Measurements from ENCODE around the gene SFT2D2.

SFT2D2 gene

DNA sequence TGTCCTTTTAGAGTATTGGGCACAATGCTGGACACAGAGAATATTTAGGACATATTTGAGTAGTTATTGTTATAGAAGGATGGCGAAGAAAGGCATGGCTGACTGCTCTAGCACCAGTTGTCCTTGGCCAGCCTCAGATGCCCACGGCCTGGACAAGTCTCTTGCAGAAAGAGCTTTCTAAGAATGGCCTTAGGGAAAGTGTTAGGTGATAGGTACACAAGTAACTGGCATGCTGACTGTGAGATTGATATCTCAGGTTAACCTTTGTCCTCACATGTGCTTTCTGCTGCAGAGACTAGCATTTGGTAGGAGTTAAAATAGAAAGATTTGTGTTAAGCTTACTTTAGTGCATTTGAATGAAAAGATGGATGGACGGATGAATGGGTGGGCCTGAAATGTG is 10.1 kb downstream of the SFT2D2 start:
- H3K27ac Mint-ChIP-seq, result peak overlapping the region; percentile 46
- H3K4me3 Mint-ChIP-seq, result peak overlapping the region; percentile 5
- H3K9me3 Mint-ChIP-seq, result no peaks in the 10 kb centered on the region
- H3K36me3 Mint-ChIP-seq (ENCODE audit: low read depth), result peaks cover 84% of the 10 kb centered on the region
- peaks cover 50% of the 10 kb centered on the region for H3K4me1 Mint-ChIP-seq (ENCODE audit: low read depth)
- no peaks in the 10 kb centered on the region for H3K27me3 Mint-ChIP-seq

GRCh38 chr1:168236836-168237611 is 11.2 kb downstream of the SFT2D2 start:
- Mint-ChIP-seq H3K9me3 (no peaks in the 10 kb centered on the region), H3K27me3 (no peaks in the 10 kb centered on the region), H3K27ac (peak overlapping the region; percentile 95), H3K4me3 (peak overlapping the region; percentile 70), H3K36me3 (ENCODE audit: low read depth) (peaks cover 85% of the 10 kb centered on the region), H3K4me1 (ENCODE audit: low read depth) (peaks cover 47% of the 10 kb centered on the region)

DNA sequence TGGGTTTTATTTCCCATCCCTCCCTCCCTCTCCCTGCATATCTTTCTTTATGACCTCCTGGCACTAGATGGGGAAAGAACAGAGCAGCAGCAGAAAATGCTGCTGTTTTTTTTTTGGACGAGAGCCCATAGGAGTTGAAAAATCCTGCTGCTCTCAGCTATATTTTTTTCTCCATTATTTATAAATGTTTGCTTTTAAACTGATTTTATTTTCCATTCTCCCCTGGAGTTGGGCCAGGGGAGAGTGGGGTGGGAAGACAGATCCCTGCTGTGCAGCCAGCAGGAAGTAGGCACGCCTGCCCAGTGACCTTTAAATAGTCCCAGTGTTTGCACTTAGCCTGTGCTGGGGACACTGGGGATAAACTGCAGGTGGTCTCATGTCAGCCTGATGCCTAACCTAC is 17.4 kb downstream of the SFT2D2 start:
- H3K27ac Mint-ChIP-seq, result no peak overlapping the region
- no peaks in the 10 kb centered on the region for H3K27me3 Mint-ChIP-seq
- H3K4me1 Mint-ChIP-seq (ENCODE audit: low read depth), result peaks cover 34% of the 10 kb centered on the region
- no peak overlapping the region for H3K4me3 Mint-ChIP-seq
- H3K36me3 Mint-ChIP-seq (ENCODE audit: low read depth), result peaks cover 88% of the 10 kb centered on the region
- no peaks in the 10 kb centered on the region for H3K9me3 Mint-ChIP-seq

GRCh38 chr1:168243636-168244212 is 17.9 kb downstream of the SFT2D2 start:
- Mint-ChIP-seq H3K36me3 (ENCODE audit: low read depth) (peaks cover 90% of the 10 kb centered on the region), H3K27me3 (no peaks in the 10 kb centered on the region), H3K27ac (peak overlapping the region; percentile 63), H3K4me1 (ENCODE audit: low read depth) (peaks cover 32% of the 10 kb centered on the region), H3K9me3 (no peaks in the 10 kb centered on the region), H3K4me3 (no peak overlapping the region)

DNA sequence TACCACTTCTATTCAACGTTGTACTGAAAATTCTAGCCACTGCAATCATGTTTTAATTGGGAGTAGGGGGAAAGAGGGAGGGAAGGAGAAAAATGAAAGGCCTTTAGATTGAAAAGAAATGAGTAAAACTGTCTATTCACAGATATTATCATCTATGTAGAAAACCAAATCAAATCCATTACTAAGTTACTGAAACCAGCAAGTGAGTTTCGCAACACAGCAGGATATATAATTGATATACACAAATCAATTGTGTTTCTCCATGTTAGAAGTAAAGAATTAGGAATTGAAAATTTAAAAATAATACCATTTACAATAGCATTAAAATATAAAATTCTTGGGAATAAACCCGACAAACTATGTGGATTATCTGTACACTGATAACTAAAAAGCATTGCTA is 19.2 kb downstream of the SFT2D2 start:
- H3K27ac Mint-ChIP-seq, result no peak overlapping the region
- peaks cover 30% of the 10 kb centered on the region for H3K4me1 Mint-ChIP-seq (ENCODE audit: low read depth)
- peaks cover 87% of the 10 kb centered on the region for H3K36me3 Mint-ChIP-seq (ENCODE audit: low read depth)
- no peaks in the 10 kb centered on the region for H3K9me3 Mint-ChIP-seq
- H3K4me3 Mint-ChIP-seq, result no peak overlapping the region
- no peaks in the 10 kb centered on the region for H3K27me3 Mint-ChIP-seq

DNA sequence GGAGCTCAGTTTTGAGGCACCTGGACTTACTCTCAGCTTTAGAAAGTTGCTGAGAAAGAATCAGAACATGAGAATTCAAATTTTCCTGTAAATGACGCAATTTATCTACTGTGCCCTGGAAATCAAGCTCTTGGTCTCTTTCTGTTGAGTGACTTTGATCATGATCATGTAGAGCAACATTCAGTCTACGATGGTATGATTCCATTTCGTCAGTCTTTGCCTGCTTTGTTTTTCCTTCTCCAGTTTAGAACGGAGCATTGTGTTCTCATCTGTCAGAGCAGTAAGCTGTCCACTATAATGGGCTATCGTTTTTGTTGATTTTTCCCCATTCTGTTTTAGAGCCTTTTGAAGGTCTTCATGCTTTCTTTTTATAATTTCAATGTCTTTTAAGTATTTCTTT is 20.7 kb downstream of the SFT2D2 start:
- Mint-ChIP-seq H3K4me1 (ENCODE audit: low read depth) (peaks cover 30% of the 10 kb centered on the region), H3K4me3 (no peak overlapping the region), H3K9me3 (no peaks in the 10 kb centered on the region), H3K36me3 (ENCODE audit: low read depth) (peaks cover 86% of the 10 kb centered on the region), H3K27me3 (no peaks in the 10 kb centered on the region), H3K27ac (no peak overlapping the region)

DNA sequence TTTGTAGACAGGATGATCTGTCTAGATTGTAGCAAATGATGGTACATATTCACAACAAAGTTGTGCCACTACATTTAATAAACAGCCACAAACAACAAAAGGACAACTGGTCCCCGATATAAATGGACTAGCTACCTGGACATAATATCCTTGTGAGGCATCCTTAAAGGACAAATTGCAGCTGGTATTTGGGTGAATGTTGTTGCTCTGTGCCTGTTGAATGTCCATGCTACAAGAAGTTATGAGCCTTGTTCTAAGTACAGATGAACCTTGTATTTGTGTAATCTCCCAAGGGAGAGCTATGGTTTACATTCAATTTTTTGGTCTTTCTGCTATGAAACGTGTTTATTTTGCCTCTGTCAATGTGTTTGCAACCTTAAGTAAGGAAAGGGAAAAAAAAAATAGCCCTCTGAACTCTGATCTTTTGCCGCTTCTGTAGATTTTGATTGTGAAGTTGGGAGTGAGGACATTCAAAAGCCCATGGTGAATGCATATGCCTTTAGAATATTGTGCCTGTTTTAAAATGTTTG is 26.5 kb downstream of the SFT2D2 start:
- no peaks in the 10 kb centered on the region for H3K27me3 Mint-ChIP-seq
- peaks cover 14% of the 10 kb centered on the region for H3K9me3 Mint-ChIP-seq
- peaks cover 9% of the 10 kb centered on the region for H3K4me1 Mint-ChIP-seq (ENCODE audit: low read depth)
- H3K27ac Mint-ChIP-seq, result no peak overlapping the region
- H3K36me3 Mint-ChIP-seq (ENCODE audit: low read depth), result peaks cover 84% of the 10 kb centered on the region
- H3K4me3 Mint-ChIP-seq, result no peak overlapping the region

GRCh38 chr1:168256164-168256563 is 30.4 kb downstream of the SFT2D2 start:
- peaks cover 60% of the 10 kb centered on the region for H3K36me3 Mint-ChIP-seq (ENCODE audit: low read depth)
- peaks cover 10% of the 10 kb centered on the region for H3K4me1 Mint-ChIP-seq (ENCODE audit: low read depth)
- H3K9me3 Mint-ChIP-seq, result peaks cover 14% of the 10 kb centered on the region

DNA sequence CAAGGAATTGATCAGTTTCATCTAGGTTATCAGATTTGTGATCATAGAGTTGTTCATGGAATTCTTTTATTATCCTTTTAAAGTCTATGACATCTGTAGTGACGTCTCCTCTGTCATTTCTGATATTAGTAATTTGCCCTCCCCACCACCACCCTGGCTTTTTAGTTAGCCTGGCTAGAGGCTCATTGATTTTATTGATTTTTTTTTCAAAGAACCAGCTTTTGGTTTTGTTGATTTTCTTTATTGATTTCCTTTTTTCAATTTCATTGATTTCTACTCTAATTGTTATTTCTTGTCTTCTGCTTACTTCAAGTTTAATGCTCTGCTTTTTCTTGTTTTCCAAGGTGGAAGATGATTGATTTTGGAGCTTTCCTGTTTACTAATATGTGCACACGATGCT is 31.6 kb downstream of the SFT2D2 start:
- Mint-ChIP-seq H3K27me3 (no peaks in the 10 kb centered on the region), H3K9me3 (peaks cover 14% of the 10 kb centered on the region), H3K4me3 (no peak overlapping the region), H3K27ac (no peak overlapping the region), H3K36me3 (ENCODE audit: low read depth) (peaks cover 57% of the 10 kb centered on the region), H3K4me1 (ENCODE audit: low read depth) (peaks cover 12% of the 10 kb centered on the region)

More at GRCh38 chr1:168256164-168256563, 30.4 kb downstream of the SFT2D2 start:
- no peak overlapping the region for H3K4me3 Mint-ChIP-seq
- H3K27me3 Mint-ChIP-seq, result no peaks in the 10 kb centered on the region
- H3K27ac Mint-ChIP-seq, result no peak overlapping the region

DNA sequence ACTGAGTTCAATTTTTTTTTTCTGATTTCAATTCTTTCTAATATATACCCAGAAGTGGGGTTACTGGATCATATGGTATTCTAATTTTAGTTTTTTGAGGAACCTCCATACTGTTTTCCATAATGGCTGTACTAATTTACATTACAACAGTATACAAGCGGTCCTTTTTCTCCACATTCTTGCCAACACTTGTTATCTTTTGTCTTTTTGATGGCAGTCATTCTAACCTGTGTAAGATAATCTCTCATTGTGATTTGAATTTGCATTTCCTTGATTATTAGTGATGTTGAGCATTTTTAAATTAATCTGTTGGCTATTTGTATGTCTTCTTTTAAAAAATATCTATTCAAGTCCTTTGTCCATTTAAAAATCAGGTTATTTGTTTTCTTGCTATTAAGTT is 33.8 kb downstream of the SFT2D2 start:
- Mint-ChIP-seq H3K27ac (no peak overlapping the region), H3K4me1 (ENCODE audit: low read depth) (peaks cover 12% of the 10 kb centered on the region), H3K4me3 (no peak overlapping the region), H3K36me3 (ENCODE audit: low read depth) (peaks cover 53% of the 10 kb centered on the region), H3K9me3 (peaks cover 14% of the 10 kb centered on the region), H3K27me3 (no peaks in the 10 kb centered on the region)

- no peak overlapping the region for H3K4me3 Mint-ChIP-seq
- peaks cover 12% of the 10 kb centered on the region for H3K4me1 Mint-ChIP-seq (ENCODE audit: low read depth)
- peaks cover 45% of the 10 kb centered on the region for H3K36me3 Mint-ChIP-seq (ENCODE audit: low read depth)
- H3K27ac Mint-ChIP-seq, result no peak overlapping the region
- no peaks in the 10 kb centered on the region for H3K27me3 Mint-ChIP-seq
- H3K9me3 Mint-ChIP-seq, result peaks cover 10% of the 10 kb centered on the region
Observed at GRCh38 chr1:168260393-168260792, 34.6 kb downstream of the SFT2D2 start.

DNA sequence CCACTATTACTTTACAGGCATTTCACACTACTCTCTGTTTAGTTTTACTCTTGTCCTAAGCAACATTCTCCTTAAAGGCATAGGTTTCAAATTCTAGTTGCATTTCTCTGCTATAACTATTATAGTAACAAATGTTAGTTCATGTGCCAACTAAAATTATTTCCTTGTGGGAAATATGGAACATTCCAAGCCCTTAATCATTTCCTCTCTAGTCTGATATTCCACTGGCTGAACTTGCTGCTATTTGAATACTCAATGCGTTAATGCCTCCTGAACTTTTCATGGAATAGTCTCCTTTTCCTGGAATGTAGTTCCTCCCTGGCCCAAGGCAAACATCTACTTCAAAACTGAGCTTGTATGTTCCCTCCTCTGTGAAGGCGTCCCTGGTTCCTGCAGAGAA is 35.6 kb downstream of the SFT2D2 start:
- Mint-ChIP-seq H3K27me3 (no peaks in the 10 kb centered on the region), H3K27ac (no peak overlapping the region), H3K4me1 (ENCODE audit: low read depth) (peaks cover 12% of the 10 kb centered on the region), H3K36me3 (ENCODE audit: low read depth) (peaks cover 35% of the 10 kb centered on the region), H3K4me3 (no peak overlapping the region), H3K9me3 (peaks cover 4% of the 10 kb centered on the region)

GRCh38 chr1:168263130-168263529 is 37.3 kb downstream of the SFT2D2 start:
- Mint-ChIP-seq H3K27me3 (no peaks in the 10 kb centered on the region), H3K27ac (no peak overlapping the region), H3K36me3 (ENCODE audit: low read depth) (peaks cover 18% of the 10 kb centered on the region), H3K4me3 (no peak overlapping the region), H3K4me1 (ENCODE audit: low read depth) (peaks cover 12% of the 10 kb centered on the region), H3K9me3 (no peaks in the 10 kb centered on the region)

DNA sequence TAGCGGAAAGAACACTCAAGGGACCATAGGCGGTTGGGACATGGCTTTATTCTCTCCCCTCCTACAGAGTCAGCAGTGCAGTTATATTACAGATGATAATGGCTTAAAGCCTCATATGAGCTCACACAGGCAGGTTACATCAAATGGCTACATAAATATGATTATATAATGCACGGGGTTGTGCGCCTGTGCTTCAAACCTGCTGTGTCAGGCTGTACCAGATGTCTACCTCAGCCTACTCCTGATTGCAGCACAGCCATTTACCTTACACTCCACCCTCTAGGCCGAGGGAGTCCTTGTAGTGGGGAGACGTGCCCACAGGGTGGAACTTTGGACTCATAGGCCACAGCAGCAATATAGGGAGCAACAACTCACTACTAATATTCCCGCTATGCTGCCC is 38.5 kb downstream of the SFT2D2 start:
- H3K36me3 Mint-ChIP-seq (ENCODE audit: low read depth), result peaks cover 17% of the 10 kb centered on the region
- H3K4me3 Mint-ChIP-seq, result no peak overlapping the region
- H3K27me3 Mint-ChIP-seq, result no peaks in the 10 kb centered on the region
- H3K9me3 Mint-ChIP-seq, result peaks cover 5% of the 10 kb centered on the region
- no peak overlapping the region for H3K27ac Mint-ChIP-seq
- peaks cover 12% of the 10 kb centered on the region for H3K4me1 Mint-ChIP-seq (ENCODE audit: low read depth)

- Mint-ChIP-seq H3K36me3 (ENCODE audit: low read depth) (peaks cover 21% of the 10 kb centered on the region), H3K27ac (no peak overlapping the region), H3K4me1 (ENCODE audit: low read depth) (peaks cover 6% of the 10 kb centered on the region), H3K27me3 (no peaks in the 10 kb centered on the region), H3K4me3 (no peak overlapping the region), H3K9me3 (peaks cover 5% of the 10 kb centered on the region)
Observed at GRCh38 chr1:168265596-168265995, 39.8 kb downstream of the SFT2D2 start.

All from stimulated activated naive CD8-positive, alpha-beta T cell treated with anti-CD3 and anti-CD28 coated beads, Interleukin-15, Interleukin-2, amounts not matched to agents 100 ng/mL and 50 ng/mL, for 24 hours (primary cell).